HG03095 (cell line): ENCODE measurements around the gene TXLNG.

Source experiments
- ATAC-seq: cut with Tn5 transposase; IDR thresholded peaks from one replicate; pipeline ENCODE4 v1.9.1; 2021; ENCODE audit warnings: moderate library complexity; ENCODE audit not compliant: unreplicated experiment

TXLNG gene

GRCh38 chrX:16785247-16786138 is 773 bp upstream of the TXLNG start:
- no peak for ATAC-seq

- no peak for ATAC-seq
These were observed 797 bp downstream of the TXLNG start for GRCh38 chrX:16786791-16787735.

- no peak for ATAC-seq
These were observed 2.2 kb downstream of the TXLNG start for GRCh38 chrX:16788477-16788876.

GRCh38 chrX:16796298-16796697 is 10.0 kb downstream of the TXLNG start:
- no peak for ATAC-seq

GRCh38 chrX:16797358-16797757 is 11.1 kb downstream of the TXLNG start:
- ATAC-seq, result no peak

- no peak for ATAC-seq
These were observed 11.6 kb downstream of the TXLNG start for GRCh38 chrX:16797841-16798240.

- peak; percentile 75 for ATAC-seq
These were observed 18.7 kb downstream of the TXLNG start for GRCh38 chrX:16804923-16805464.

- ATAC-seq, result no peak
These were observed 21.3 kb downstream of the TXLNG start for GRCh38 chrX:16807548-16807947.

GRCh38 chrX:16807976-16808542 is 21.8 kb downstream of the TXLNG start:
- no peak for ATAC-seq

- ATAC-seq, result no peak
These were observed 28.3 kb downstream of the TXLNG start for GRCh38 chrX:16814597-16814996.

GRCh38 chrX:16819634-16820033 is 33.4 kb downstream of the TXLNG start:
- no peak for ATAC-seq

GRCh38 chrX:16822723-16823122 is 36.5 kb downstream of the TXLNG start:
- ATAC-seq, result no peak

- no peak for ATAC-seq
These were observed 39.2 kb downstream of the TXLNG start for GRCh38 chrX:16825264-16826035.

GRCh38 chrX:16826207-16826606 is 39.9 kb downstream of the TXLNG start:
- ATAC-seq, result no peak

GRCh38 chrX:16827225-16827624 is 41.0 kb downstream of the TXLNG start:
- no peak for ATAC-seq

GRCh38 chrX:16828124-16828908 is 42.0 kb downstream of the TXLNG start:
- no peak for ATAC-seq

- no peak for ATAC-seq
These were observed 46.0 kb downstream of the TXLNG start for GRCh38 chrX:16832301-16832700.

- ATAC-seq, result no peak
These were observed 48.5 kb downstream of the TXLNG start for GRCh38 chrX:16834806-16835205.

- ATAC-seq, result no peak
These were observed 50.1 kb downstream of the TXLNG start for GRCh38 chrX:16836371-16836770.
